Kidney glomerular epithelial cell (primary cell): Measurements from ENCODE around the gene DNAJB6.

ENCODE experiments used
- DNase-seq: peaks from one replicate; lab custom pipeline; 2025; lab: John Stamatoyannopoulos, UW

DNAJB6 gene

GRCh38 chr7:157409753-157410727, 73.2 kb downstream of the DNAJB6 start:
- DNase-seq = no peak

DNA sequence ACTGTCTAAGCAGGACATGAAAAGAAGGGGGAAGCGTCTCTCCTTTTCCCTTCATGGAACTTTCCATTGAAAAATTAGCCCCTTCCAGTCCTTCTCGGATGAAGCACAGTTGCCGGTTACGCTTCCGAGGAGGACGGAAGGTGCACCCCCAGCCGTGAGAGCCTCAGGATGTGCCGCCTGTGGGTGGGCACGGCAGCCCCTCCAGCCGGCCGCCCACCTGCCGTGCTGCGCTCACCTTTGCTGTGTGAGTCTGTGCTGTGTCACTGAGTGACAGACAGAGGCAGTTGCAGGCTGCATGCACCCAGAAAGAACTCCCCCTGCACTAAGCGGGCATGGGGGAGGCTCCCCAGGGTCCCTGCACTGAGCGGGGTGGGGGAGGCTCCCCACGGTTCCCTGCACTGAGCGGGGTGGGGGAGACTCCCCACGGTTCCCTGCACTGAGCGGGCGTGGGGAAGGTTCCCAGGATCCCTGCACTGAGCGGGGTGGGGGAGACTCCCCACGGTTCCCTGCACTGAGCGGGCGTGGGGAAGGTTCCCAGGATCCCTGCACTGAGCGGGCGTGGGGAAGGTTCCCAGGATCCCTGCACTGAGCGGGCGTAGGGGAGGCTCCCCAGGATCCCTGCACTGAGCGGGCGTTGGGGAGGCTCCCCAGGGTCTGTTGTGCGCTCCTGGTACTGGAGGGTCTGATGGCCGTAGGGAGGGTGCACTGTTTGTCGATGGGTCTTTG, 74.2 kb downstream of the DNAJB6 start:
- no peak for DNase-seq

DNA sequence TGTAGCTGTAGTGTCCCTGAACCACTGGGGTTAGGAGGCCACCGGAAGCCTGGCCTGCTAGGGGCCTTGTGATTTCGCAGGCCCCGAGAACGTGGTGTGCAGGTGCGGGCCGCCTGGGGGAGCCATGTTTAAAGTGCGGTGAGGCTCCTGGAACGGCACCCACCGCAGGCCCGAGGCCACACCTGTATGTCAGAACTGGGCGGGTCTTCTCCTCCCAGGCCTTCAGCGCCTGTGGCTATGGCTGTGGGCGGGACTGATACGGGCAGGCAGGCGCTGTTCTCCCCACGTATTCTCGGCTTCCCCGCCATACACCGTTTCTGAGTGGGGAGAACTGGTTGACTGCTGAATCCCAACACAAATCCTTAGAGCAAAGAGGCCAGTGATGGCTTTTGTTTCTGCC, 74.8 kb downstream of the DNAJB6 start:
- no peak for DNase-seq

- no peak for DNase-seq
These were observed 75.2 kb downstream of the DNAJB6 start for GRCh38 chr7:157412021-157412443.

- DNase-seq = no peak
These were observed 75.8 kb downstream of the DNAJB6 start for GRCh38 chr7:157412491-157413180.

DNA sequence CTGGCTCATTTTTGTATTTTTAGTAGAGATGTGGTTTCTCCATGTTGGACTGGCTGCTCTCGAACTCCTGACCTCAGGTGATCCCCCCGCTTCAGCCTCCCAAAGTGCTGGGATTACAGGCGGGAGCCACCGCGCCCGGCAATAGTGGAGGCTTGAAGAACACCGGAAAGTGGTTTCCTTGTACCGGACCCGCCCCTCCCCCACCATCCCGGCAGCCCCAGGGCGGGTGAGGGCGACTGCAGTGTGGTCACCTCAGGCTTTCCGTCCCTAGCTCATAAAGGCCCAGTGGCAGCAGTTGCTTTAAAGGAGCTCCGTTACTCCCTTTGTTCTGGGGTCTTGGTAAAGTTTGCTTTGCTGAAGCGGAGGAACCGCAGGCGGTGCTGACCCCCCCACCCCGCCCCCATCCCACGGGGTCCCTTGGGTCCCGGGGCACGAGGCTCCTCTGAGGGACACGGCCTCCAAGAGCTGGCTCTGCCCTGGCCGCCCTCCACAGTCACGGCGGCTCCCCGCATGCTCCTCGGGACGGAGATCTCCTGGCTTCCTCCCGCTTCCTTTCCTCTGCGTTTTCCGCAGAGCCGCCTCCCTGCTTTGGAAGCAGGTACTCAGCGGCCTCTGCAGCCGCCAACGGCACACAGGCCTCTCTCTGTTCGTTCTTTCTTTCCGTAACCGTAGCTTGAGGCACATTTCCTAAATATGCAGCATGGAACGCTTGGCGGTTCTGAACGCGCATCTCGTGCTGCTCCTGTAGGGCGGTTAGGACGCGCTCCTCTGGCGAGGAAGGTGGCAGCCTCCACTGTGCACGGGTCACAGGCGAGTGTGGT, 77.3 kb downstream of the DNAJB6 start:
- no peak for DNase-seq

DNA sequence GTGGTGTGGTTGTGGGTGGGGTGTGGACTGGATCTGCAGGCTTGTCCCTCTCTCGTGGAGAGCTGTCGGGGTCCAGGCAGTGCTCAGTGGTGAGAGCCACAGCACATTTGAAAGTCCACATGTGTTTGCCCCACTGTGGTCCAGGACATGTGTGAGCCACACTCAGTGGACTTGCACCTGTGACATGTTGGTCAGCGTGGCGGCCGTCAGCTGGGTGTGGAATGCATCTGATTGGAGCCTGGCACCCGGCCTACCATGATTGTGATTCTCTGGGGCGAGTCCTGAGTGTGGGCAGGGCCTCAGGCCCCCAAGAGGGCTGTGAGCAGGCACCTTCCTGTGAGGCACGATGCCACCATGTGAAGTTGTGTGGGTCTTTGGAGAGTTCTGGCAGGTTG, 77.9 kb downstream of the DNAJB6 start:
- no peak for DNase-seq

- DNase-seq = no peak
These were observed 78.7 kb downstream of the DNAJB6 start for GRCh38 chr7:157415486-157415885.

DNA sequence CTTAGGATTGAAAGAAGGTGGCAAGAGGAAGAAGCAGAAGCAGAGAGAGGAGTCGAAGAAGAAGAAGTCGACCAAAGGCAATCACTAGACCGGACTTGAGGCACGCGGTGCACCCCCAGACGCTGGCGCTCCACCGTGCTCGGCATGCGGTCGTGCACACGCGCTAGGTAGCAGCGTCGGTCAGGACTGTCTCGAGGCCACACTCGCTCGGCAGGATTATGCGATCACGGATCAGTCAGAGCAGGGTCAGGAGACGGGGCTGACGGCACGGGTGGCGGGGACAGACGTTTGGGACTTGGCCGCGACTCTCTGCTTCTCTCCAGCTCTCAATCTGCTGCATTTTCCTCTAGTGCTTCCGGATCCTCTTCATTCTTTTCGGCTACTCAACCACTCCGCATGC, 79.2 kb downstream of the DNAJB6 start:
- DNase-seq = no peak

DNA sequence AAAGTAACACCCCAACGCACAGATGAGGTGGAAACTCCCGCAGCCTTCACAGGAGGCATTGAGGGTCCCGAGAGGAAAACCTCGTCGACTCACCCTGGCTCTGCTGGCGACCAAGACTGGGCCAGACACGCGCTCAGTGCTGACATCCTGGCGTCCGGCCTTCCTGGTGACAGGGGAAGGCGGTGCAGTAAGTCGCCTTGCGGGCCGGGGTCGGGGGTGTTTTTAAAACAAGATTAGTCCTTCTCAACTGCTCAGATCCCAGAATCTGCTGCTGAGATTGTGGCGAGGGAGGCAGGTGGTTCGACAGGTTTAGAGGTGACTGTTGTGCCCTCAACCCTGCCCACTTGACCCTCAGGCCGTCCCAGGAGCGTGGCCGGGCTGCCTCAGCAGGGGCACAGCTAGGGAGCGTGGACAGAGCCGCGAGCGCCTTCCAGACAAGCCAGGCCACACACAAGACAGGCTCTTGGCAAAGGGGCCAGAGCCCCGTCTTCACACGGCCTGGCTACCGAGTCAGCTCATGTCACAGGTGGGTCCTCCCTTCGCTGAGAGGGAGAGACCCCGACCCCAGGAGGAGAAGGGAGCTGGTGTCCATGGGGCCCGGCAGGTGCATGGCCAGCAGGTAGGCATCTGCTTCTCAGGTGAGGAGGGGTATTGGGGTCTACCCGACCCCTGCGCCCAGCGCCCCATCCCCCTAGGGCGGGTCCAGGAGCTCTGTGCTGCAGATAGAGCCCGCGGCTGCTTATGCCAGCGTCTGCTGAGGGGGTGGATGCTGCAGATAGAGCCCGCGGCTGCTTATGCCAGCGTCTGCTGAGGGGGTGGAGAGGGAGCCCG, 81.6 kb downstream of the DNAJB6 start:
- no peak for DNase-seq

- no peak for DNase-seq
These were observed 82.2 kb downstream of the DNAJB6 start for GRCh38 chr7:157419035-157419293.

- no peak for DNase-seq
These were observed 85.5 kb downstream of the DNAJB6 start for GRCh38 chr7:157422279-157422678.

DNA sequence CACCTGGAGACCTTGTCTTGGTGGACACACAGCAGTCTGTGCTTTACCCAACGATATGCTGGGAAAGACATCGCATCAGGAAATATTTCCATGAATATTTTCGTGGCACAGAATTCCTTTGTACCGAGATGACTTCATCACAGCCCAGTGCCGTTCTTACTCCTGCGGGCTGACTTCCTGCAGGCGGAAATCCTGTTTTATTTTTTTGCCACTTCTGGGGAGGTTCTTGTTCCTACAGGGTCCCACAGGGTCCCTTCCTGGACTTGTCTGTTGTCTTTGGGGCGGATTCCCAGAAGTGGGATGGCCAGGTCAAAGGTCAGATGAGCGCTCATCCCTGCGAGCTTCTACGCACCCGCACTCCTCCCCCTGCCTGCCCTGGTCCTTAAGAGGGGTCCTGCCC, 86.5 kb downstream of the DNAJB6 start:
- DNase-seq = no peak

- no peak for DNase-seq
These were observed 87.2 kb downstream of the DNAJB6 start for GRCh38 chr7:157423886-157424565.

DNA sequence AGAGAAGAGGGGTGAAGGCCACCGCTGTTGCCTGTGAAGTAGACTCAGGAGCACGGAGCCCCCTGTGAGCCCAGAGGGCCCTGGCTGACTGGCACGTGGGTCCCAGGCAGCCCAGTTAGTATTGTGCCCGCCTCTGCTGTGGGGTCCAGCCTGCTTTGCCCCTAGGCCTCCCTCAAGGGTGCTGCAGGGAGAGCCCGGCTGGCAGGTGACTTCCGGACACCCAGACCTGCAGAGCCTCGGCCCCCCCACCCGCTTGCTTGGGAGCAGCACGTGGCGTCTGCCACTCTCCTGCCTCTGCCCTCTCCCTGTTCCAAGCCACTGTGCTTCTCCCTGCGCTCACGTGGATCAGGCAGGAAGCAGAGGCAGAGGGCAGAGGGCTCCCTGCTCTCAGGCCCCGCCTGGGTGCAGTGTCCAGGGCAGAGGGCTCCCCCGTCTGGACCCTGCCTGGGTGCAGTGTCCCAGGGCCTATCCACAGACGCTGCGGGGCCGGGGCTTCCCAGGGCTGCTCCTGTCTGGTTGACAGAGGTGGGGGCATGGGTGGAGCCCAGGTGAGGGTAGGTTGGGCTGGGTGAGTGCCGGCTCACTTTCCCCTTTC, 88.4 kb downstream of the DNAJB6 start:
- no peak for DNase-seq

DNA sequence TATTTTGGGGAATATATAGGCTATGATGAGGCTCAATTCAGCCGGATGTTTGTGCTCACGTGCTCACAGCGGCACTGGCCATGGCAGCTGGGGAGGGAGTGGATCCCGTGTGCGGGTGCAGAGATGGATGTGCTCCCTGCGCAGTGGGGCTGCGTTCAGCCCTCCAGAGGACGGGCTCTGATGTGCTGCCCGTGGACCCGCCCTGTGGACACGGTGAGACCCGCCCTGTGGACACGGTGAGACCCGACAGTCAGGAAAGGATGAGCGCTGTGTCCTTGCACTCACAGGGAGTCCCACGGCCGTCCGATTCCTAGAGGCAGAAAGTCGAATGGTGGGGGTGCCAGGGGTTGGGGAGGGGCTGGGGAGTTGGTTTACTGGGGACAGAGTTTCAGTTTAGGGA, 89.0 kb downstream of the DNAJB6 start:
- no peak for DNase-seq

DNA sequence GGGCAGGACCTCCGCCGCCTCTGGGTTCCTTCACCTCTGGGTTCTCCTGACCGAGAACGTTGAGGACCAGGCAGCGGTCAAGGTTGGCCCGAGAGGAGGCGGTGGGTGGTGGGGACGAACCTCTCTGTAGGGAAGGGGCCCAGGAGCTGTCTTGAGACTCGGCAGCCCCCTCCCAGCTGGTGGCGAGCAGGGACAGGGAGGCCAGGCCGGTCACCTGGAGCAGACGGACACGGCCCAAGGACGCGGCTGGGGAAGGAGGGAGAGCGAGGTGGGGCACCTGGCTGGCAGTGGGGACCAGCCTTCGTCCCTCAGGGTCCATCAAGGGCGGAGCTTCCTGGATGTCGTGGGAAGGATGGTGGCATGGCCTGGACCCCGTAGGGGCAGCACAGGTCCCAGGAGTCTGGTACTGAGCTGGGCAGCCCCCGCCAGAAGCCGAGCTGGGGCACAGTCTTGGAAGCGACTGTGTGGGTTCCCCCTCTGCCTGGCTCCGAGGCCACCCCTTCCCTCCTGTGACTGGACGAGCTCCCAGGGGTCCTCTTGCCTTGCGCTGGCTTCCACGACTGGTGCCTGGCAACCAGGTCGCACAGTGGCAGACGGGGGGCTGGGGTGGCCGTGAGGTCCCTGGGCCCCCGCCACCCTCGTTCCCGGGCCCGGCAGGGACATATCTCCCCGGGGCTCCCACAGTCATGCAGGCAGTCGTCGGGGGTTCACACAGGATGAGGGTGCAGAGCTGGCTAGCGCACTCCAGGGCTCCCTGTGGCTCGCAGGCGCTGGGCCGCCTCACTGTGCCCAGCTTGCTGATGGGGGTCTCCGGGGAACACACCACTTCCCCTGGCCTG, 89.9 kb downstream of the DNAJB6 start:
- no peak for DNase-seq

DNA sequence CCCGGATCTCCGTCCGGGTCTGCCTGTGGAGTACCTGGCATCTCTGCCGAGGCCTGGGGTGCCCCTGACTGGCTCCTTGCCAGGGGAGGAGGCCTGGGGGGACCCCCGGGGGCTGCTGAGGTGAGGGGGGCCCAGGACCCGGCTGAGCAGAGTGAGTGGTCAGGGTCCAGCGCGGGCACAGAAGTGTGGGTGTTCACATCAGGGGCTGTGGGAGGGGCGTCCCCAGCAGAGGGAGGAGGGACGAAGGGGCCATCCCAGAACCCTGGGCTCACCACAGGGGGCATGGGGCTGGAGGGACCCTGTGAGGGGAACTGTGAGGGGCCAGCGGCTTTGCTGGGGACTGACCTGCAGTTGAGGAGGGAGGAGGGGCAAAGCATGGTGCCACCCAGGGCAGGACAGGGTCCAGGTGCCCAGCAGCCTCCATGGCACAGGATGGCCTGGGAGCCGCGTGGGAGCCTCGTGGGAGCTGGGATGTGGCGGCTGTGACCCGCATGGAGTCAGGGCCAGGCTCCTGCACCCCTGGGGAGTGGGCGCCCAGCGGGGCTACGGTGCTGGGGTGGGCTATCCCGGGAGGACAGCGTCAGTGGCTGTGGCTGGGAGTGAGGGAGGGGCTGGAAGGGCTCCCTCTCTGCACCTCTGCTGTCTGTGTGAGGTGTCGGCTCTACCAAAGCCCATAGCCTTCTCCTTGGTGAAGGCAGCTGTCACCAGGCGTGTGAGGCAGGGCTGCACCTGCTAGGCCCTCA, 91.2 kb downstream of the DNAJB6 start:
- no peak for DNase-seq
